Neural cell (in vitro differentiated cells): ENCODE data around the gene MYOF. TPM values are rescaled to one million over a fixed set of nuclear protein-coding genes. Genes with fewer than 3 reads are reported as not detected.

Experiments used
- H2AFZ ChIP-seq: fragments of 200-600, 300-800 bp; sonication (generic), shearing (Covaris generic); 2 replicates; pipeline ENCODE4 v1.6.0; 2014; ENCODE audit warnings: low read depth, mild to moderate bottlenecking, antibody characterized with exemption, low read length, moderate library complexity
- H3F3A ChIP-seq: fragments of 200-600 bp; shearing (Covaris generic); 2 replicates; pipeline ENCODE4 v1.6.1; 2016; ENCODE audit warnings: mild to moderate bottlenecking, moderate library complexity, mixed read lengths, antibody characterized with exemption, low read length; ENCODE audit not compliant: insufficient read depth, poor library complexity, severe bottlenecking
- H3K27ac ChIP-seq: fragments of 200-600, 300-800 bp; sonication (generic), shearing (Covaris generic); 2 replicates; pipeline ENCODE4 v1.5.1; 2014; ENCODE audit warnings: mild to moderate bottlenecking, low read length, moderate library complexity
- H3K27me3 ChIP-seq: fragments of 300-800, 200-600 bp; sonication (generic), shearing (Covaris generic); 2 replicates; pipeline ENCODE4 v1.6.0; 2014; ENCODE audit warnings: mild to moderate bottlenecking, low read depth, low read length, moderate library complexity; ENCODE audit not compliant: insufficient read depth
- H3K36me3 ChIP-seq: fragments of 300-800, 200-600 bp; sonication (generic), shearing (Covaris generic); 2 replicates; pipeline ENCODE4 v1.5.1; 2014; ENCODE audit warnings: mild to moderate bottlenecking, antibody characterized with exemption, low read length, moderate library complexity; ENCODE audit not compliant: insufficient read depth
- H3K4me2 ChIP-seq: fragments of 300-800, 200-600 bp; sonication (generic), shearing (Covaris generic); 2 replicates; pipeline ENCODE4 v1.6.0; 2014; ENCODE audit warnings: mild to moderate bottlenecking, low read length
- H3K4me3 ChIP-seq: fragments of 300-800, 200-600 bp; sonication (generic), shearing (Covaris generic); 2 replicates; pipeline ENCODE4 v1.5.1; 2014; ENCODE audit warnings: mild to moderate bottlenecking, low read length, moderate library complexity
- H3K79me2 ChIP-seq: fragments of 200-600 bp; shearing (Covaris generic); replicated peaks from 2 replicates; pipeline ENCODE4 v1.6.0; 2014; ENCODE audit warnings: mild to moderate bottlenecking, low read length, moderate library complexity; ENCODE audit not compliant: insufficient read depth
- H3K9ac ChIP-seq: fragments of 300-800, 200-600 bp; sonication (generic), shearing (Covaris generic); 2 replicates; pipeline ENCODE4 v1.6.1; 2016; ENCODE audit warnings: mild to moderate bottlenecking, low read length, mixed read lengths
- H3K9me2 ChIP-seq: fragments of 200-600 bp; shearing (Covaris generic); 2 replicates; pipeline ENCODE4 v1.6.1; 2016; ENCODE audit warnings: mild to moderate bottlenecking, low read length, mixed read lengths; ENCODE audit not compliant: insufficient read depth
- H3K9me3 ChIP-seq: fragments of 200-600, 300-800 bp; sonication (generic), shearing (Covaris generic); 2 replicates; pipeline ENCODE4 v1.6.1; 2016; ENCODE audit warnings: mild to moderate bottlenecking, mixed run types, low read length, moderate library complexity, mixed read lengths
- H4K20me1 ChIP-seq: fragments of 200-600 bp; shearing (Covaris generic); 2 replicates; pipeline ENCODE4 v1.6.1; 2016; ENCODE audit warnings: mild to moderate bottlenecking, mixed run types; ENCODE audit not compliant: insufficient read depth
- CTCF ChIP-seq: fragments of 450-650 bp; IDR thresholded peaks from 2 replicates; pipeline ENCODE4 v1.5.1; 2014; ENCODE audit warnings: antibody characterized with exemption, mild to moderate bottlenecking, moderate library complexity; ENCODE audit not compliant: poor library complexity, severe bottlenecking
- EP300 ChIP-seq: fragments of 450-650 bp; conservative IDR thresholded peaks from 2 replicates; pipeline ENCODE4 v1.6.1; 2014; ENCODE audit warnings: antibody characterized with exemption, mild to moderate bottlenecking, moderate library complexity; ENCODE audit not compliant: poor library complexity, severe bottlenecking
- EZH2 ChIP-seq: fragments of 200-600, 300-800 bp; shearing (Covaris generic), sonication (generic); IDR thresholded peaks from 2 replicates; pipeline ENCODE4 v1.6.1; 2014; ENCODE audit warnings: antibody characterized with exemption, low read length, borderline replicate concordance, mild to moderate bottlenecking; ENCODE audit not compliant: insufficient read depth, poor library complexity, severe bottlenecking
- MXI1 ChIP-seq: fragments of 450-650 bp; conservative IDR thresholded peaks from 2 replicates; pipeline ENCODE4 v1.6.1; 2014; ENCODE audit warnings: antibody characterized with exemption, mild to moderate bottlenecking; ENCODE audit not compliant: poor library complexity, severe bottlenecking
- POLR2AphosphoS5 ChIP-seq: IDR thresholded peaks from 2 replicates; pipeline ENCODE4 v1.6.1; 2012
- RAD21 ChIP-seq: fragments of 450-650 bp; conservative IDR thresholded peaks from 2 replicates; pipeline ENCODE4 v1.6.1; 2014; ENCODE audit warnings: antibody characterized with exemption, mild to moderate bottlenecking, moderate library complexity
- REST ChIP-seq: IDR thresholded peaks from 2 replicates; pipeline ENCODE4 v1.6.1; 2012; ENCODE audit warnings: borderline replicate concordance
- SMC3 ChIP-seq: fragments of 450-650 bp; conservative IDR thresholded peaks from 2 replicates; pipeline ENCODE4 v1.6.1; 2014; ENCODE audit warnings: antibody characterized with exemption, mild to moderate bottlenecking, moderate library complexity; ENCODE audit not compliant: poor library complexity
- TAF1 ChIP-seq: IDR thresholded peaks from 2 replicates; pipeline ENCODE4 v1.6.1; 2012; ENCODE audit warnings: low read depth
- polyA plus RNA-seq: library from polyadenylated mRNA; depleted of rRNA; stranded (reverse); fragments of >200 nt; gene quantifications from 2 replicates; pipeline ENCODE4 v1.2.3, GENCODE V29; 2014

The MYOF gene
- polyA plus RNA-seq, 1 donor from 2014 or later = 0.47 TPM

- no peaks in the 10 kb centered on the region for H3K79me2 ChIP-seq
- H3K4me2 ChIP-seq = no peak overlapping the region
- no peaks in the 10 kb centered on the region for H3K9me2 ChIP-seq
- H3K4me3 ChIP-seq = no peak overlapping the region
- TF ChIP-seq REST (no peak), EP300 (no peak), POLR2AphosphoS5 (no peak), TAF1 (no peak), MXI1 (no peak), RAD21 (no peak), SMC3 (no peak), EZH2 (no peak), CTCF (no peak)
- no peak overlapping the region for H3K9ac ChIP-seq
- H3F3A ChIP-seq = no peaks in the 10 kb centered on the region
- H4K20me1 ChIP-seq = no peaks in the 10 kb centered on the region
- no peak overlapping the region for H2AFZ ChIP-seq
- no peaks in the 10 kb centered on the region for H3K27me3 ChIP-seq
- no peak overlapping the region for H3K27ac ChIP-seq
- H3K9me3 ChIP-seq = no peaks in the 10 kb centered on the region
- H3K36me3 ChIP-seq = no peaks in the 10 kb centered on the region
Observed at GRCh38 chr10:93417921-93418320, 64.2 kb downstream of the MYOF start.

GRCh38 chr10:93417266-93417665, 64.9 kb downstream of the MYOF start:
- Histone ChIP-seq H3K9me3 (no peaks in the 10 kb centered on the region), H3K36me3 (no peaks in the 10 kb centered on the region), H3K9me2 (no peaks in the 10 kb centered on the region), H3K4me2 (no peak overlapping the region), H3F3A (no peaks in the 10 kb centered on the region), H3K4me3 (no peak overlapping the region), H4K20me1 (no peaks in the 10 kb centered on the region), H3K9ac (no peak overlapping the region), H3K27me3 (no peaks in the 10 kb centered on the region), H3K79me2 (no peaks in the 10 kb centered on the region), H2AFZ (no peak overlapping the region), H3K27ac (no peak overlapping the region)
- TF ChIP-seq EZH2 = no peak
- no peak for TF ChIP-seq MXI1
- TF ChIP-seq TAF1 = no peak
- no peak for TF ChIP-seq CTCF
- TF ChIP-seq POLR2AphosphoS5 = no peak
- TF ChIP-seq EP300 = no peak
- TF ChIP-seq SMC3 = no peak
- TF ChIP-seq RAD21 = no peak
- TF ChIP-seq REST = no peak
